Measurements from ENCODE around the gene ARID1B.
A peak's percentile ranks its signal among the peaks of the same experiment; 100 is the strongest.

Gene ARID1B

GRCh38 chr6:157171801-157172200, 394.6 kb downstream of the ARID1B start:
- DNase-seq = no peak

GRCh38 chr6:157172231-157172701, 395.1 kb downstream of the ARID1B start:
- DNase-seq = no peak

GRCh38 chr6:157172830-157173536, 395.8 kb downstream of the ARID1B start:
- no peak for DNase-seq

GRCh38 chr6:157173776-157174175, 396.6 kb downstream of the ARID1B start:
- DNase-seq = no peak

- no peak for DNase-seq
Measured at GRCh38 chr6:157174731-157175130, 397.6 kb downstream of the ARID1B start.

GRCh38 chr6:157177731-157178336, 400.7 kb downstream of the ARID1B start:
- DNase-seq = no peak

- no peak for DNase-seq
Measured at GRCh38 chr6:157181649-157182048, 404.5 kb downstream of the ARID1B start.

- no peak for DNase-seq
Measured at GRCh38 chr6:157182503-157183264, 405.5 kb downstream of the ARID1B start.

- DNase-seq = peak; percentile 33
Measured at GRCh38 chr6:157184202-157185015, 407.2 kb downstream of the ARID1B start.

GRCh38 chr6:157185171-157185570, 408.0 kb downstream of the ARID1B start:
- DNase-seq = no peak

GRCh38 chr6:157185986-157186385, 408.8 kb downstream of the ARID1B start:
- no peak for DNase-seq

- no peak for DNase-seq
Measured at GRCh38 chr6:157186785-157187181, 409.6 kb downstream of the ARID1B start.

- DNase-seq = peak; percentile 84
Measured at GRCh38 chr6:157187182-157188083, 410.3 kb downstream of the ARID1B start.

GRCh38 chr6:157188213-157188612, 411.0 kb downstream of the ARID1B start:
- no peak for DNase-seq

- no peak for DNase-seq
Measured at GRCh38 chr6:157193443-157193996, 416.3 kb downstream of the ARID1B start.

- DNase-seq = no peak
Measured at GRCh38 chr6:157194110-157194509, 416.9 kb downstream of the ARID1B start.

GRCh38 chr6:157194643-157195042, 417.5 kb downstream of the ARID1B start:
- DNase-seq = no peak

- DNase-seq = no peak
Measured at GRCh38 chr6:157196391-157196790, 419.2 kb downstream of the ARID1B start.

GRCh38 chr6:157198425-157199279, 421.5 kb downstream of the ARID1B start:
- DNase-seq = peak; percentile 80

GRCh38 chr6:157200117-157200516, 422.9 kb downstream of the ARID1B start:
- DNase-seq = no peak

- no peak for DNase-seq
Measured at GRCh38 chr6:157200611-157201010, 423.4 kb downstream of the ARID1B start.
